ENCODE data around the gene S100A12.

The S100A12 gene

GRCh38 chr1:153370146-153370545 is 5.3 kb downstream of the S100A12 start:
- no peak for DNase-seq (ENCODE audit: low read depth in 1 of 2, low spot score in 1 of 2)

- DNase-seq (ENCODE audit: low read depth in 1 of 2, low spot score in 1 of 2), result no peak
Observed at GRCh38 chr1:153368495-153368894, 6.9 kb downstream of the S100A12 start.

DNA sequence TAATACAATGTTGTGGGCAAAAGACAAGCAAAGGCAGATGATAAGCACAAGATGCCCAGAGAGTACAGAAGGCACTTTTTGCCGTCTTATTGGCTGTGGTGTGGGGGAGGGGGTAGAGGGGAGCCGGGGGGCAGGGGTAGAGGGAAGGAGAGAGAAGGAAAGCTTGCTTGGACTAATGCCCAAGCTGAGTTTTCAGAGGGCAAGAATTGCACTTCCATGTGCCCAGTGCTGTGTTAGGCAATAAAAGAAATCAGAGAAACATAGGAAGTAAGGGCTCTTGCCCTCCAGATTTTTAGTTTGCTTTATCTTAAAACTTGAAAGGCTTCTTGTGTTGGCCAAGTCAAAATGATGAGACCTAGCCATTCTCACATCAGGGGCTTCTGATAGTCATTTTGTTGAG is 8.3 kb downstream of the S100A12 start:
- no peak for DNase-seq (ENCODE audit: low read depth in 1 of 2, low spot score in 1 of 2)

GRCh38 chr1:153366261-153366660 is 9.2 kb downstream of the S100A12 start:
- no peak for DNase-seq (ENCODE audit: low read depth in 1 of 2, low spot score in 1 of 2)

- DNase-seq (ENCODE audit: low read depth in 1 of 2, low spot score in 1 of 2), result no peak
Observed at GRCh38 chr1:153365696-153366095, 9.7 kb downstream of the S100A12 start.

DNA sequence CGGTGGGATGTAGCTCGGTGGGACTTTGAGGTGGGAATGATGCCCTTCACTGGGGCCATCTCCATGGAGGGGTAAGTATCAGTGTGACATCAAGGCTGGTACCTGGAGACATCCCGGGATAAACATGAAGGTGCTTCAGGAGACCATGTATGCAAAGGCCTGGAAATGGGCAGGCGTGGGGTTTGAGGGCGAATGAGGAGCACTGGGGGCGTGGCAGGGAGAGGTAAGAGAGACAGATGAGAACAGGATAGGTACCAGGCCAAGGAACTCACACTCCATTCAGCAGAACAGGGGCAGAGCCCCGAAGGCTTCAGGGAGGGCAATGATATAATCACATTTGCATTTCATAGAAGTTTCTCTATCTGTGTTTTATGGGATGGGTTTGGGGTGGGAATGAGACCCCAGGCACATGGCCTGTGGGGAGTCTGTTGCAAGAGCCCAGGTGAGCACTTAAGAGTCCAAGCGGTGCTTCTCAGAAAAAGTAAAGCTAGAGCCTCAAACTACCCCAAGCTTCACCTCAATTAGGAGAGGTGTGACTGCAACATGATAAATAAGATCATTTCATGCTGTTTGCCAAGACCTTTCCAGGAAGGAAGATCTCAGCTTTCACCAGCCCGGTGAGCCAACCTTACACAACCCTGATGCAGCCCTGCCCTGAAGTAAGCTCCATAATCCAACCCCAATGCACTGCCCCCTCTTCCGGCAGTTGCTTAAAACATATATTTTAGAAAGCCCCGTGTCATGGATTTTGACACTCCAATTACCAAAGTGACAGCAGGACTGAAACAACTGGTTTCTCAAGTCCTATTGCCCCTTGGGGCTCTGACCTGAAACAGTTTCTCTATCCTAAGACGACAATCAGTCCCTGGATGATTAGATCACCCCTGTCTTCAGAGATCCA is 10.4 kb downstream of the S100A12 start:
- no peak for DNase-seq (ENCODE audit: low read depth in 1 of 2, low spot score in 1 of 2)

GRCh38 chr1:153364156-153364555 is 11.3 kb downstream of the S100A12 start:
- no peak for DNase-seq (ENCODE audit: low read depth in 1 of 2, low spot score in 1 of 2)

DNA sequence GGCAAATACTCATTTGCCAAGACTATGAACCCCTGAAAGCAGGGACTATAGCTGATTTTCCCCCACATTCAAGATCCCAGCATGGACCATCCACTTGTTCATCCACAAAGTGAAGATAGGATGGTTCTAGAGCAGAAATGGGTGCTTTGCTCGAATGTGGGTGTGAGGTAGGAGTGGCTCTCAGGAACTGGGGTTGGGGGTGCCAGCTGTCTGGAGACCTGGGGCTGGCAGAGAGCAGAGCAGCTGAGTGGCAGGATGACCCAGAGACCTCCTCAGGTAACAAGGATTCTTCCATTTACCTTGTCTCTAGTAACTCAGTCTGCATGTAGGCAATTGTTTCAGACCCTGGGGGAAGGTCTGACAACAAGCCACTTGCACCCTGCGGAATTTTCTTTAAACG is 11.8 kb downstream of the S100A12 start:
- DNase-seq (ENCODE audit: low read depth in 1 of 2, low spot score in 1 of 2), result no peak

DNA sequence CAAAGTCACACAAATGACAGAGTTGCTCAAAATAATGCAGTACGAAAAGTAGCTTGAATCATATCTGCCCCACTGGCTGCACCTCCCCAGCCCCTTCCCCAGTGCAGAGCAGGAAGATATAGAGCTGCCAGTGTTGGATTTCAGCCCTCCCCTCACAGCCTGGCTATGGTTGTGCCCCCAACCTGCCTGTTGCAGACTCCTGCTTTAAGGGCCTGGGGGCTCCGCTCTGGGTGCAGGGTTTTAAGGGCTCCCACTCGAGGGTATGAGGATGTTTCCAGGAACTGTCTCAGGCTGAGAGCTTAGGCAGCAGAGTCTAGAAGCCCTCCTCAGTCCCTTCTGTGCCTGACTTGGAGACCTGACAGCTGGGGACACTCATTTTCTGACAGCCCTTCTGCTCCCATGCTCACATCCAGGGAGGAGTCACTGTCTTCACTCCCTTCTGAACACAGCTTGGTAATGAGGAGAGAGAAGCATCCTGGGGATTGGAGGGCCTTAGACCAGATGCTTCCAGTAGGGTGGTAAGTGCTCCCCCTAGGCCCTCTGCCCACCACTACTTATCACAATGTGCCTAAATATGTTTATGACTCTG is 13.1 kb downstream of the S100A12 start:
- DNase-seq (ENCODE audit: low read depth in 1 of 2, low spot score in 1 of 2), result no peak

DNA sequence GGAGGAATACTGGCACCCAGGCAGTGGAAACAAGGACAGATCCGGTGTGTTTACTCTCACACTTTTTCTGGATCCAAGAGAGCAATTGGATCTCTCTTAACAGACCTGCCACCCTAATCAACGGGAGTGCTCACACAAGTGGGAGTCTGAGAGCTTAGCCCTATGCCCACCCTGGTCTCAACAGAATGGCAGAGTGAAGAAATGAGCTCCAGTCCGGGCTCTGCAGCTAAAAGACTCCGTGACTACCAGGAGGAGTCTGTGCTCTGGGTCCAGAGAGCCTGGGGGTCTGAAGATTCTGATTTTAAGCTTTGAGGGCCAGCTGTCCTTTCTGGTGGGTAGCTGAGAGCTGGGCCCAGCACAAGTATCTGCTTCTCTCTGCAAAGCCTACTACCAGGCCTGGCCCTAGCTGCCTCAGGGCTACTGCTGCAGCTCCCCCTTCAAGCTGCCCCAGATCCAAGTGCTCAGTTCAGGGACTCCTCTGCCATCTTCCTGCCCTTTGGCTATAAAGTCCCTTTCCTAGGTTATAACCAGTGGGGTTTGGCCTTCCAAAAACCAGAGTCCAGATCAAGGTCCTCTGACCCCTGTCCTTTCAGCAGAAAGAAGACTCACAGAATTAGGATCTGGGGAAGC is 13.8 kb downstream of the S100A12 start:
- no peak for DNase-seq (ENCODE audit: low read depth in 1 of 2, low spot score in 1 of 2)

DNA sequence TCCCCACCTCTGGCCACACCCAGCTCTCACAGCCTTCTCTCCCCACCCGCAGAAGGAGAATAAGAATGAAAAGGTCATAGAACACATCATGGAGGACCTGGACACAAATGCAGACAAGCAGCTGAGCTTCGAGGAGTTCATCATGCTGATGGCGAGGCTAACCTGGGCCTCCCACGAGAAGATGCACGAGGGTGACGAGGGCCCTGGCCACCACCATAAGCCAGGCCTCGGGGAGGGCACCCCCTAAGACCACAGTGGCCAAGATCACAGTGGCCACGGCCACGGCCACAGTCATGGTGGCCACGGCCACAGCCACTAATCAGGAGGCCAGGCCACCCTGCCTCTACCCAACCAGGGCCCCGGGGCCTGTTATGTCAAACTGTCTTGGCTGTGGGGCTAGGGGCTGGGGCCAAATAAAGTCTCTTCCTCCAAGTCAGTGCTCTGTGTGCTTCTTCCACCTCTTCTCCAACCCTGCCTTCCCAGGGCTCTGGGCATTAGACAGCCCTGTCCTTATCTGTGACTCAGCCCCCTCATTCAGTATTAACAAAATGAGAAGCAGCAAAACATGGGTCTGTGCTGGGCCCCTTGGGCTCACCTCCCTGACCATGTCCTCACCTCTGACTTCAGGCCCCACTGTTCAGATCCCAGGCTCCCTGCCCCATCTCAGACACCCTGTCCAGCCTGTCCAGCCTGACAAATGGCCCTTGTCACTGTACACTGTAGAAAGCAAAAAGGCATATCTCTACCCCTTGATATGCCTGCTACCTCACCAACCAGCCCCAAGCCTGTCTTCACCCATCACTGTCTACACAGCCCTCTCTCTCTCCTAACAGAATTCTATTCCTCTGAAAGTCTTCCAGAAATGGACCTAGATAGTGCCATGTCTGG is 14.6 kb downstream of the S100A12 start:
- DNase-seq (ENCODE audit: low read depth in 1 of 2, low spot score in 1 of 2), result no peak

DNA sequence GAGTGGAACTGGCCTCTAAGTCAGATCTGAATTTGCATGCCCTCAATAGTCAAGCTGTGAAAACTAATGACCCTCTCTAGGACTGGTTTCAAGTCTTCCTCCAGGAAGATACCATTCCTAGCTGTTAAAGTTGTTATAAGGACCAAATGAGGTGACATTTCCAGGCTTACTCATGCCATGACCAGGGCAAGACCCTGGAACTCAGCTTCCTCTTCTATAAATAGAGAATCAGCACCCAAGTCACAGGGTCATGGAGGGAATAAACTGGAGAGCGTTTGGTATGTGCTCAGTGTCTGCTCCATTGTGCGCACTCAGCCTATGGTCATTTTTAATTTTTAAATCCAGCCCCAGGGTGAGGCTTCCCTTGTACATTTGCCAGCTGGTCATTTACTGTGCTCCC is 15.2 kb downstream of the S100A12 start:
- DNase-seq (ENCODE audit: low read depth in 1 of 2, low spot score in 1 of 2), result no peak

DNA sequence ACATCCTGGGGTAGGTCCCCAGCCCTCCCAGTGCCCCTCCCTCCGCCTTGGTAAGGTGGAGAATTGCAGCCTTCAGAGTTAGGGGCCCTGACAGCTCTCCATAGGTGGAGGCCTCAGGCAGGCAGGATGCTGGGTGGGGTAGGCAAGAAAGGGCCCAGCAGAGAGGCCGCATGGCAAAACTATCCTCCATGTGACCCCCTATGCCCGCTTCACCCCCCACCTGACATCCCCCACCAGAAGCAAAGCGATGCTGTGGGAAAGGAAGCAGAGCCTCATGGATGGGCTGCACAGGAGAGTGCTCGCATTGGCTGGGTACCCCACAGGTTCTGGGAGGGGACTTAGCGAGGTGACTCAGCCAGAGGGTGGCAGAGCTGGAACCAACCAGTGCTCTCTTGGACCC is 16.2 kb downstream of the S100A12 start:
- no peak for DNase-seq (ENCODE audit: low read depth in 1 of 2, low spot score in 1 of 2)

- no peak for DNase-seq (ENCODE audit: low read depth in 1 of 2, low spot score in 1 of 2)
Observed at GRCh38 chr1:153358691-153358975, 16.8 kb downstream of the S100A12 start.

- DNase-seq (ENCODE audit: low read depth in 1 of 2, low spot score in 1 of 2), result no peak
Observed at GRCh38 chr1:153357853-153358690, 17.3 kb downstream of the S100A12 start, which contains the start of gene S100A9. Gene S100A9 (plus strand): TSS chr1:153357854. CDS start chr1:153358284, 430 bp downstream.

- no peak for DNase-seq (ENCODE audit: low read depth in 1 of 2, low spot score in 1 of 2)
Observed at GRCh38 chr1:153357076-153357852, 18.2 kb downstream of the S100A12 start.

- DNase-seq (ENCODE audit: low read depth in 1 of 2, low spot score in 1 of 2), result no peak
Observed at GRCh38 chr1:153356392-153357075, 18.9 kb downstream of the S100A12 start.

GRCh38 chr1:153355445-153356071 is 19.9 kb downstream of the S100A12 start:
- no peak for DNase-seq (ENCODE audit: low read depth in 1 of 2, low spot score in 1 of 2)

Measured in activated T-helper 1 cell treated with anti-CD3 and anti-CD28 coated beads, Interleukin-2, amount 50 U/mL, for 16 hours (primary cell).